Ascending aorta (tissue), 2 donors: ENCODE results near the gene SNCAIP. TPM values are rescaled to one million over a fixed set of nuclear protein-coding genes. Genes with fewer than 3 reads are reported as not detected.

Source experiments
- DNase-seq, 2 donors: peaks; one replicate each; pipeline ENCODE4 v3.0.0-alpha.2; 2019; ENCODE audit warnings: low spot score in 2 of 2
- H3K27ac ChIP-seq, 2 donors: fragments of 200-600 bp; sonication (generic); one replicate each; pipeline ENCODE4 v1.5.1; 2016 to 2017; ENCODE audit warnings: mild to moderate bottlenecking in 1 of 2
- H3K27me3 ChIP-seq: fragments of 200-600 bp; sonication (generic); one replicate; pipeline ENCODE4 v1.5.1; 2017
- H3K36me3 ChIP-seq, 2 donors: fragments of 200-600 bp; sonication (generic); one replicate each; pipeline ENCODE4 v1.5.1; 2016
- H3K4me1 ChIP-seq, 2 donors: fragments of 200-600 bp; sonication (generic); one replicate each; pipeline ENCODE4 v1.5.1; 2016 to 2017; ENCODE audit warnings: mild to moderate bottlenecking in 1 of 2
- H3K4me3 ChIP-seq, 2 donors: fragments of 200-600 bp; sonication (generic); one replicate each; pipeline ENCODE4 v1.5.1; 2016 to 2017; ENCODE audit warnings: mild to moderate bottlenecking in 1 of 2
- H3K9me3 ChIP-seq, 2 donors: fragments of 200-600 bp; sonication (generic); one replicate each; pipeline ENCODE4 v1.5.1; 2016
- CTCF ChIP-seq, 3 experiments: fragments of 200-600 bp in 2 of 3; fragments of 450-650 bp in 1 of 3; sonication (generic) in 2 of 3; IDR thresholded peaks; one replicate each; pipeline ENCODE4 v1.5.1; 2016 to 2019; ENCODE audit warnings: antibody characterized with exemption in 3 of 3, mild to moderate bottlenecking in 1 of 3, moderate library complexity in 1 of 3
- intact Hi-C: fragments of 100-400 bp; cut with DNase I; formaldehyde crosslinking; loops from one replicate; pipeline ENCODE4 v1.15.1; 2023
- total RNA-seq: library from RNA; depleted of rRNA; stranded (reverse); fragments of >200 nt; gene quantifications from one replicate; pipeline ENCODE4 v1.1.0, GENCODE V29; 2016

The SNCAIP gene
- total RNA-seq = 2.9 TPM

DNA sequence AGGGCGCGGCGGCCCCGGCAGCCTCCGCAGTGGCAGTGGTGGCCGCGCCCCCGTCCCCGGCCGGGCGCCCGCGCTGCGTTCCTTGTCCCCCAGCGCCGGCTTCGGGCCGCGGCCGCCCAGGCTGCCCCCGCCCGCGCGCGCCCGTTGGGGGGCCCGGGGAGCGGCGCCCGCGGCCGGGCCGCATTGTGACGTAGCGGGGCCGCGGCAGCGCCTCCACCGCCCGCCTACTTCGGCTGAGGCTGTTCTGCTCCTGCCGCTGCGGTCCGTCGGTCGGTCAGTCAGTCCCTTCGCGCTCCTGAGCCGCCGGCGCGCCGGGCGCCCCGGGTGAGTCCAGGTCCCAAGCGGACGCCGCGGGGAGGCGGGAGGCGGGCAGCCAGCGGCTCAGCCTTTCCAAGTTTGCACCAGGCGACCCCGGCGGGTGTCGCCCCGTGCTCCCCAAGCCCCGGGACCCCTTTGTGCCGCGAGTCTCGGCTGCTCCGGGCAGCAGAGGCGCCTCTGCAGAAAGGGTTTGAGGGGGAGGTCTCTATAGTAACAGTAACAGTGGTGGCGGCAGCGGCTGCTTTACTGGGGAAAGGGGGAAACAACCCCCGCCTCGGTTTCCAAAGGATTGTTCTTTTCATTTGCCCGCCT is at the start of gene SNCAIP:
Gene SNCAIP (plus strand): TSS at position 277 of the 630 bp plus-strand sequence. CDS start 78,898 bp downstream, outside the sequence.
- H3K4me3 ChIP-seq = peak within 1 kb of the TSS; percentile 79
- peak in 1 of 2 donors; percentile 77 for DNase-seq
- no peaks in the 10 kb centered on the region for H3K27me3 ChIP-seq
- peaks cover 0 to 8% of the 10 kb centered on the region in 2 donors for H3K4me1 ChIP-seq
- H3K36me3 ChIP-seq = no peaks in the 10 kb centered on the region
- no peak for TF ChIP-seq CTCF (IDR thresholded peaks at IDR 0.05)
- intact Hi-C loops = loop anchor here (2.0 to 10.0 kb wide), 3 partner anchors 115 to 237 kb away; partner anchors contain the start of gene LOX
- no peaks in the 10 kb centered on the region for H3K9me3 ChIP-seq
- H3K27ac ChIP-seq = peak within 1 kb of the TSS; percentile 84 to 86

DNA sequence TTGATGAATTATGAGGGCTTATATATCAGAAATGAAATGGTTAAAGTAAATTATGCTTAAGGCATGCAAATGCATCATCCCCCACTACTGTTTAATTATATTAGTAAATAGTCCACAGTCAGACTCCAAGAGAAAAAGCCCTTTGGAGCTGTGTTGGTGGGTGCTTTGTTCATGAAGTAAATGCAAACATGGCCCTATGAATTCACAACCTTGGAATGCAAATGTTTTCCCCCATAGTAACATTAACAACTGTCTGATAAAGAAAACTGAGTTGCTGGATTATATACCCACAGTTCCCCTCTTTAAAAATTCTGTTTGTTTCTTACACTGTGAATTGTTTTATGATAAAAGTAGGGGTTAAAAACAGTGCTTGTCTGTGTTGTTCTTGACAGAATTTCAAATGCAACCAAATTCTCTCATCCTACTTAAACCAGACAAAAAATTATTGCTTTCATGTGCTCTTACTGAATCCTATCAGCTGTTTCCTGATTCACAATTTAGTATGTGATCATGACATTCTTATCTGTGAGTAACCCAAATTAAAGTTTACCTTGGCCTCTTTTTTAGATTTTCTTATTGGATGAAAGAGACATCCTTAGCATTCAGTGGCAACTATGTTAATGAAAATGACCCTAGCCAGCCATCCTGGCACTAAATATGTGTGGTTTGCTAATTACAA is 48.5 kb upstream of the SNCAIP start:
- no peak overlapping the region for H3K4me3 ChIP-seq
- no peak overlapping the region for H3K27ac ChIP-seq
- no peak for DNase-seq
- H3K9me3 ChIP-seq = no peaks in the 10 kb centered on the region
- no peaks in the 10 kb centered on the region for H3K27me3 ChIP-seq
- intact Hi-C loops = no loop called here
- H3K36me3 ChIP-seq = no peaks in the 10 kb centered on the region
- TF ChIP-seq CTCF (IDR thresholded peaks at IDR 0.05) = no peak
- H3K4me1 ChIP-seq = no peaks in the 10 kb centered on the region

- intact Hi-C loops = no loop called here
- Histone ChIP-seq H3K9me3 (no peaks in the 10 kb centered on the region), H3K4me1 (no peaks in the 10 kb centered on the region), H3K27me3 (no peaks in the 10 kb centered on the region), H3K36me3 (no peaks in the 10 kb centered on the region), H3K4me3 (no peak overlapping the region), H3K27ac (no peak overlapping the region)
- TF ChIP-seq CTCF (IDR thresholded peaks at IDR 0.05) = no peak
- no peak for DNase-seq
Measured at GRCh38 chr5:122264610-122265009, 47.4 kb upstream of the SNCAIP start.

- H3K4me3 ChIP-seq = no peak overlapping the region
- no peaks in the 10 kb centered on the region for H3K9me3 ChIP-seq
- no peaks in the 10 kb centered on the region for H3K4me1 ChIP-seq
- TF ChIP-seq CTCF (IDR thresholded peaks at IDR 0.05) = no peak
- H3K27me3 ChIP-seq = no peaks in the 10 kb centered on the region
- intact Hi-C loops = no loop called here
- H3K27ac ChIP-seq = no peak overlapping the region
- DNase-seq = no peak
- no peaks in the 10 kb centered on the region for H3K36me3 ChIP-seq
Measured at GRCh38 chr5:122267185-122267584, 44.9 kb upstream of the SNCAIP start.

GRCh38 chr5:122273696-122274095 is 38.3 kb upstream of the SNCAIP start:
- no peaks in the 10 kb centered on the region for H3K9me3 ChIP-seq
- no peaks in the 10 kb centered on the region for H3K4me1 ChIP-seq
- no peak overlapping the region for H3K27ac ChIP-seq
- TF ChIP-seq CTCF (IDR thresholded peaks at IDR 0.05) = no peak
- intact Hi-C loops = no loop called here
- DNase-seq = no peak
- no peak overlapping the region for H3K4me3 ChIP-seq
- H3K36me3 ChIP-seq = no peaks in the 10 kb centered on the region
- no peaks in the 10 kb centered on the region for H3K27me3 ChIP-seq
